Osteocyte (in vitro differentiated cells): ENCODE data around the gene LRRK2. TPM values are rescaled to one million over a fixed set of nuclear protein-coding genes. Genes with fewer than 3 reads are reported as not detected.

ENCODE experiments used
- DNase-seq: peaks from one replicate; pipeline ENCODE4 v3.0.0; 2021; ENCODE audit warnings: mixed read lengths; ENCODE audit not compliant: unreplicated experiment; ENCODE audit errors: extremely low spot score
- H3K27ac Mint-ChIP-seq: one replicate; pipeline ENCODE4 v1.8.0; 2021; ENCODE audit warnings: mild to moderate bottlenecking, mixed read lengths; ENCODE audit not compliant: unreplicated experiment
- H3K27me3 Mint-ChIP-seq: one replicate; pipeline ENCODE4 v1.8.0; 2021; ENCODE audit warnings: mixed read lengths; ENCODE audit not compliant: unreplicated experiment
- H3K36me3 Mint-ChIP-seq: one replicate; pipeline ENCODE4 v1.8.0; 2021; ENCODE audit warnings: mixed read lengths; ENCODE audit not compliant: unreplicated experiment
- H3K4me1 Mint-ChIP-seq: one replicate; pipeline ENCODE4 v1.8.0; 2021; ENCODE audit warnings: mixed read lengths; ENCODE audit not compliant: unreplicated experiment
- H3K4me3 Mint-ChIP-seq: one replicate; pipeline ENCODE4 v1.8.0; 2021; ENCODE audit warnings: mild to moderate bottlenecking, moderate library complexity, mixed read lengths; ENCODE audit not compliant: unreplicated experiment
- H3K9me3 Mint-ChIP-seq: one replicate; pipeline ENCODE4 v1.8.0; 2021; ENCODE audit warnings: mixed read lengths; ENCODE audit not compliant: unreplicated experiment
- total RNA-seq: library from RNA; stranded (reverse); gene quantifications from 2 replicates; pipeline ENCODE4 v1.2.1, GENCODE V29; 2021
- TF ChIP-seq, protein P1 (sequence below): fragments of 200-600 bp; sonication (generic); IDR thresholded peaks from 2 replicates; pipeline ENCODE4 v1.5.0; 2021; ENCODE audit warnings: antibody characterized with exemption, mild to moderate bottlenecking, moderate library complexity

LRRK2 gene
- total RNA-seq, 1 donor from 2014 or later, result not detected

DNA sequence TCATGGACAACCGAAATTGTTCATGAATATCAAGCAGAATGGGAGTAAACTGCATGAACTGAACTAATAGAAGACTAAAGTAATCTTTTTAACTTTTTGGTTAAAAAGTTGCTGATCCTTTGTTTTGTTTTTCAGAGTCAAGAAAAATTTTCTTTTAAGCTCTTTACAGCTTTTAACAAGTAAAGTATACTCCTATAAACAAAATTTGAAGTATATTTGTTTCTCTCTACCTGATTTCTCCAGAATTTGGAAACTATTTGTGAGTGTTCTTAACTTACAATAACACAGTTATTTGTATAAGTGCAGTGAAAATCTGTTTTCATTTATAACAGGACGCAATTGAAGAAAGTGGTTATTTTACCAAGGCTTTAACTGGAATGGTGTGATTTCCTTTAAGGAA is 12.2 kb upstream of the LRRK2 start:
- no peaks in the 10 kb centered on the region for H3K36me3 Mint-ChIP-seq
- H3K4me3 Mint-ChIP-seq, result no peak overlapping the region
- no peaks in the 10 kb centered on the region for H3K27me3 Mint-ChIP-seq
- no peaks in the 10 kb centered on the region for H3K9me3 Mint-ChIP-seq
- TF ChIP-seq, protein P1, sequence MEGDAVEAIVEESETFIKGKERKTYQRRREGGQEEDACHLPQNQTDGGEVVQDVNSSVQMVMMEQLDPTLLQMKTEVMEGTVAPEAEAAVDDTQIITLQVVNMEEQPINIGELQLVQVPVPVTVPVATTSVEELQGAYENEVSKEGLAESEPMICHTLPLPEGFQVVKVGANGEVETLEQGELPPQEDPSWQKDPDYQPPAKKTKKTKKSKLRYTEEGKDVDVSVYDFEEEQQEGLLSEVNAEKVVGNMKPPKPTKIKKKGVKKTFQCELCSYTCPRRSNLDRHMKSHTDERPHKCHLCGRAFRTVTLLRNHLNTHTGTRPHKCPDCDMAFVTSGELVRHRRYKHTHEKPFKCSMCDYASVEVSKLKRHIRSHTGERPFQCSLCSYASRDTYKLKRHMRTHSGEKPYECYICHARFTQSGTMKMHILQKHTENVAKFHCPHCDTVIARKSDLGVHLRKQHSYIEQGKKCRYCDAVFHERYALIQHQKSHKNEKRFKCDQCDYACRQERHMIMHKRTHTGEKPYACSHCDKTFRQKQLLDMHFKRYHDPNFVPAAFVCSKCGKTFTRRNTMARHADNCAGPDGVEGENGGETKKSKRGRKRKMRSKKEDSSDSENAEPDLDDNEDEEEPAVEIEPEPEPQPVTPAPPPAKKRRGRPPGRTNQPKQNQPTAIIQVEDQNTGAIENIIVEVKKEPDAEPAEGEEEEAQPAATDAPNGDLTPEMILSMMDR, result no peak
- no peak overlapping the region for H3K27ac Mint-ChIP-seq
- DNase-seq, result no peak
- H3K4me1 Mint-ChIP-seq, result no peaks in the 10 kb centered on the region

DNA sequence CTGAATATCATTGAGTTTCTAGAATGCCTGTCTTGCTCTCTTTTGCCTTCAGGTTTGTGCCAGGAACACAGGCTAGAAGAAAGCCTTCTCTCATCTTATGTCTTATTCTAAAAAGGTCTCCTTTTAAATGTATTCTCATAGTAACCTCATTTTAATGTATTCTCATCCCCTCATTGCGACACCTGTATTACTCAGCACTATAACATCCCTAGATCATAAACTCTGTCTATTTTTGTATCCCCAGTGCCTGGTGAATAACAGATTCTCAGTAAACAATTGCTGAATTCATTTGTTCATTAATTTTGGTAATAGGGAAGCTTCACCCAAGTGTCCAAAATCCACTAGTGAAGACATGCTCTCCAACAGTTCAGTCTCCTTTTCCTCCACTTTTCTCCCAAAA is 8.8 kb upstream of the LRRK2 start:
- peaks cover 4% of the 10 kb centered on the region for H3K27me3 Mint-ChIP-seq
- no peak overlapping the region for H3K27ac Mint-ChIP-seq
- H3K36me3 Mint-ChIP-seq, result no peaks in the 10 kb centered on the region
- TF ChIP-seq, protein P1, result no peak
- no peak overlapping the region for H3K4me3 Mint-ChIP-seq
- no peaks in the 10 kb centered on the region for H3K4me1 Mint-ChIP-seq
- no peak for DNase-seq
- H3K9me3 Mint-ChIP-seq, result no peaks in the 10 kb centered on the region

DNA sequence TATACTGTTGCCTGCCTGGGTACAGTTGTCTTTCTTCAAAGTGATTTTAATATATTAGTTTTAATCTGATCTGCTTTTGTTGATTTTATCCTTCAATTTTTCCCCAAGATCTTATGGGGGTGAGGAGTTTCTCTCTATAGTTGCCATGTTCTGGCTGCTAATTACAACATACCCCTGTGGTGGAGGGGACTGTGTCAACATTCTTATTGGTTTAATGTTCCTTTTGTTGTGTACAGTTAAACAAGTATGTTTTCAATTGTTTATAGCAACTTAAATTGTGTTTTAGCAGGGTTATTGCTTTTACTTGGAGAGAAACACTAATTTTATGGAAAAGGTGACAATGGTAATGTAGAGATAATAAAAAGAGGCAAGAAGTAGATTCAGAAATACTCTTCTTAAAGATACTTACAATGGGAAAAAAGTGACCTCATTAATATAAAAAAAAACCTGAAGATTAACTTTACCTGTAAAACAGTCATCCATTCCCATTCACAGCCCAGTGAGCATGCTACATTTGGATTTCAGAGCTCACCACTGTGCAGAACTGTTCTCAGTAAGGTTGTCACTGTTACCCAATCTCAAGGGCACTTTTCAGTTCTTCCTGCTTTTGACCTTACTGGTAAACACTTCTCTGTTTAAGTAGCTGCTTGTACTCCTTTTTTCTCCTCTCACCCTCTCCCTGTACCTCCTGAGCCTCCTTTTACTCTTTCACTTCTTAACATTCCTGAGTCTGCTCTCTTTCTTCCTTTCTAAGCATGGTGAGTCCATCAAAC is 8.1 kb upstream of the LRRK2 start:
- Mint-ChIP-seq H3K36me3 (no peaks in the 10 kb centered on the region), H3K27me3 (peaks cover 8% of the 10 kb centered on the region), H3K27ac (no peak overlapping the region), H3K9me3 (no peaks in the 10 kb centered on the region), H3K4me1 (no peaks in the 10 kb centered on the region), H3K4me3 (no peak overlapping the region)
- TF ChIP-seq, protein P1, result no peak
- no peak for DNase-seq

DNA sequence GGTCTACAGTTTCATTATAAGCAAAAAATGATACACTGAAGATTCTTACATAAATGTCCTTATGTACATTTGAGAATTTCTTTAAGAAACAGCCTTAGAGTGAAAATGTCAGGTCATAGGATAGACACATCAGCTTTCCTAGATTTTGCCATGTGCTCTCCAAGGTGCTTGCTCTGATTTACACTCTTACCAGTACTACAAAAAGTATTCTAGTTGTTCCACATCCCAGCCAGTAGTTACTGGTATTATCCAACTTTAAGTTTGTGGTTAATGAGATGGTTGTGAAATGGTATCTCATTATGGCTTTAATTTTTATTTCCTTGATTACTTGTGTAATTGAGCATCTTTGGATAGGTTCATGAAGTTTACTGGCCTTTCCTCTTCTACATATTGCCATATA is 5.0 kb upstream of the LRRK2 start:
- TF ChIP-seq, protein P1, result no peak

DNA sequence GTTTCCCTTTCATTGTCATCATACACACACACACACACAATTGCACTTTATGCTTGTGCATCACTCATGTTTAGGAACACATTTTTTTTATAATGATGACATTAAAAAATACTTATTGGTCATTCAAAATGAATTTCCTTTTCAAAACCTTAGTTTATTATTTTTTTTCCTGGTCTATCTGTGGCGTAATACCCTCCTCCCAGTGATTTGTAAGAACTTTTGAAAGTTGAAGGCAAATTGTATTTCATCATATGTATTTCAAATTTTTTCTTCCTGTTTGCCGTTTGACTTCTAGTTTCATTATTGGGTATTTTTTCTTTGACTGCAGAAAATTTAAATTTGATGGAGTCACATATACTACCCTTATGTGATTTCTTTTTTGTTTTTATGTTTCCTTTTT is 2.5 kb upstream of the LRRK2 start:
- Mint-ChIP-seq H3K4me1 (peaks cover 8% of the 10 kb centered on the region), H3K36me3 (no peaks in the 10 kb centered on the region), H3K4me3 (no peak overlapping the region), H3K9me3 (no peaks in the 10 kb centered on the region), H3K27me3 (peaks cover 45% of the 10 kb centered on the region), H3K27ac (no peak overlapping the region)
- DNase-seq, result no peak
- TF ChIP-seq, protein P1, result no peak

More for the DNA sequence above, 5.0 kb upstream of the LRRK2 start:
- Mint-ChIP-seq H3K4me1 (peaks cover 3% of the 10 kb centered on the region), H3K27ac (no peak overlapping the region), H3K27me3 (peaks cover 25% of the 10 kb centered on the region), H3K36me3 (no peaks in the 10 kb centered on the region), H3K9me3 (no peaks in the 10 kb centered on the region), H3K4me3 (no peak overlapping the region)
- no peak for DNase-seq
